GM13977 (cell line): ENCODE measurements around the gene SPR.

ENCODE experiments used
- DNase-seq: peaks from one replicate; pipeline ENCODE4 v3.0.0; 2012; ENCODE audit warnings: low spot score
- in situ Hi-C: fragments of 300-500 bp; cut with MboI; formaldehyde crosslinking; loops from one replicate; pipeline ENCODE4 v1.12.0; 2022; ENCODE audit warnings: low sequenced_read_pairs, low pct_unique_long_range_greater_than_20kb, mixed read lengths, inconsistent platforms; ENCODE audit not compliant: unreplicated experiment
- TF ChIP-seq, protein P1 (sequence below): IDR thresholded peaks from 2 replicates; pipeline ENCODE4 v1.5.1; 2012; ENCODE audit warnings: mild to moderate bottlenecking, control low read depth; ENCODE audit not compliant: insufficient read depth; ENCODE audit errors: extremely low read depth, missing control alignments

SPR gene

DNA sequence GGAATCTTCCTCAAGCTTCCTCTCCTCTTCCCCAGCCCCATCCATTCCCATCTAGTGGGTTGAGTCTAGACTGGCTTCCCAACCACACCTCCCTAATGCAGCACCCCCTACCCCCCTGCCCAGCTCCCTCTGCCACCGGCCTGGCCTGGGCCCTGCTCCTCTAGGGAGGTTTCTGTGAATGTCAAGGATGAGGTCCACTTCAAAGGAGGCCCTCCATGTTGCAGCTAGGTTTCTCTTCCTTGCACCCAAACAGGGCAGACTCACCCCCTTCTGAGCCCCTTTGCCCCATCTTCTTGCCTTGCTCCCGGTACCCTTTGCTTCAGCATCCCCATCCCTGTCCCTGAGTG, 48.4 kb downstream of the SPR start:
- TF ChIP-seq, protein P1, sequence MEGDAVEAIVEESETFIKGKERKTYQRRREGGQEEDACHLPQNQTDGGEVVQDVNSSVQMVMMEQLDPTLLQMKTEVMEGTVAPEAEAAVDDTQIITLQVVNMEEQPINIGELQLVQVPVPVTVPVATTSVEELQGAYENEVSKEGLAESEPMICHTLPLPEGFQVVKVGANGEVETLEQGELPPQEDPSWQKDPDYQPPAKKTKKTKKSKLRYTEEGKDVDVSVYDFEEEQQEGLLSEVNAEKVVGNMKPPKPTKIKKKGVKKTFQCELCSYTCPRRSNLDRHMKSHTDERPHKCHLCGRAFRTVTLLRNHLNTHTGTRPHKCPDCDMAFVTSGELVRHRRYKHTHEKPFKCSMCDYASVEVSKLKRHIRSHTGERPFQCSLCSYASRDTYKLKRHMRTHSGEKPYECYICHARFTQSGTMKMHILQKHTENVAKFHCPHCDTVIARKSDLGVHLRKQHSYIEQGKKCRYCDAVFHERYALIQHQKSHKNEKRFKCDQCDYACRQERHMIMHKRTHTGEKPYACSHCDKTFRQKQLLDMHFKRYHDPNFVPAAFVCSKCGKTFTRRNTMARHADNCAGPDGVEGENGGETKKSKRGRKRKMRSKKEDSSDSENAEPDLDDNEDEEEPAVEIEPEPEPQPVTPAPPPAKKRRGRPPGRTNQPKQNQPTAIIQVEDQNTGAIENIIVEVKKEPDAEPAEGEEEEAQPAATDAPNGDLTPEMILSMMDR: no peak
- DNase-seq: no peak
- in situ Hi-C loops: no loop called here

DNA sequence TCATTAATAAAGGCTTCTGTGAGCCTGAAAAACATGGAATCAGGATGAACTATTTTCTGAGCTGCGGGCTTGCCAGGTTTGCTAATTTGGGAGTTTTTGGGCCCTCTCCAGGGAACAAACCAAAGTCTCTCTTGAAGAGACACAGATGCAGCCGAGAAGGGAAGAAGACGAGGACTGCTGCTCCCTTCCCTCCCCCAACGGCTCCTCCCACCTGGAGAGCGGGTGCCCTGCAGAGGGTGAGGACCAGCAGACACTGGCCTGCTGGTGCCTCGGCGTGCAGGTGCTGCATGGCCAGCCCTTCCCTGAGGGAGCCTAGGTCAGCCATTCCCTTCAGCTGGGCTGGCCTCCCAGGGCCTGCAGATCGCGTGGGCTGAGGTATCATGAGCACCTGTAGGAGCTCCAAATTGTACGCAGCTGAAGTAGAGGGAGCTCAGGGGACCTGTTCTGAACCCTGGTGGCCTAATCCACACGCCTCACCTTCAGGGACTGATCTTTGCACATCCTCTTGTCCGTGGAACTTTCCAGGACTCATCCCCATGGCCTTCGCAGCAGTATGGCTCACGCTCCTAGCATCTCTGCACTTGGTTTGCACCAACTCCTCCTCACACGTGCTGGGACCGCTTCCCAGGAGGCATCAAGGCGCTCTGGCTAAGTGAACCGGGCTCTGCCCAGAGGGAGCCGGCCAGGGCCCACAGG, 49.6 kb downstream of the SPR start:
- DNase-seq: no peak
- in situ Hi-C loops: no loop called here
- TF ChIP-seq, protein P1: no peak

DNA sequence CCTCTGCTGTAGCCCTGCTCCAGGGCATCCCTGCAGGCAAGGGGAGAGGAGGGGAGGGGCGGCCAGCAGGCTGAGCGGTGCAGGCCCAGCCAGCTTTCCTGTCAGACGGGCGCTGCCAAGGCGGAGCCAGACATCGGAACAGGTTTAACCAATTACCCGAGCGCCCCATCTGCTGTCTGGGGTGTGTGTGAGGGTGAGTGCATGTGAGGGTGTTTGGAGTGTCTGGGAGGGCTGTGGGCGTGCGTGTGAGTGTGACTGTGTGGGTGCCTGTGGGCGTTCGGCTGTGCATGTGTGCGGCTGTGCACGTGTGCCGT, 50.1 kb downstream of the SPR start:
- in situ Hi-C loops: no loop called here
- TF ChIP-seq, protein P1: no peak
- no peak for DNase-seq

DNA sequence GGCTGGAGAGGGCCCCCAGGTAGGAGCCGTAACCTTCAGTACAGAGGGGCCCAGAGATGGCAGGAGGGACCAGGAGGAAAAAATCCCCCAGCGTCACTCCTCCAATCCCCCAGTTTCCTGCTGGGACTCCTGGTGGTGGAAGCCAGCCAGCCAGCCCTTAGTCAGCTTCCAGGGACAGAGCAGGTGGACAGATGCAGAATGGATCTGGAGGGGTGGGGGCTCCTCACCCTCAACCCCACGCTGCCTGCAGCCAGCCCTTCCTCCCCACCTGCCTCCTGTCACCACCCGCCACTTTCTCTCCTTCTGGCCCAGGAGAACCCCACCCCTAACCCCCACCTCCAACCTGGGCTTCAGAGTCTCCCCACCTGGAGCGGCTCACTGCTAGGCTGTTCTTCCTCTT, 51.2 kb downstream of the SPR start:
- in situ Hi-C loops: no loop called here
- TF ChIP-seq, protein P1: no peak
- DNase-seq: no peak

DNA sequence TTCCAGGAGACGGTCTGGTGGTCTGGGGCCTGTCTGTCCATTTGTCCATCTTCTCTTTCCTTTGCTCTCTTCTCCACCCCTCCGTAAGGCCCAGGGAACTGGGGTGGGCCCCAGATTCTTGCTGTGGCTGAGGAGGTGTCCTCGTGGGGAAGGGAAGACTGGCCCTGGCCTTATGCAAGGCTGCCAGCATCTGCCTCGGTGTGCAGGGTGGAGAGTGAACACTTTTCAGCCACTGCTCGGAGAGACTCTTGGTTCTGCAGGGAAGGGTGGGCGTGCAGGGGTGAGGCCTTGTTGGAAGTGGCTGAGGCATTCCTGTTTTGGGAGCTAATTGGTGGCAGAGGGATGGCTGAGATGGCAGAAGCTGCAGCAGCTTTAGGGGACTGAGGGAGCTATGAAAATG, 53.2 kb downstream of the SPR start:
- in situ Hi-C loops: no loop called here
- no peak for DNase-seq
- TF ChIP-seq, protein P1: no peak

DNA sequence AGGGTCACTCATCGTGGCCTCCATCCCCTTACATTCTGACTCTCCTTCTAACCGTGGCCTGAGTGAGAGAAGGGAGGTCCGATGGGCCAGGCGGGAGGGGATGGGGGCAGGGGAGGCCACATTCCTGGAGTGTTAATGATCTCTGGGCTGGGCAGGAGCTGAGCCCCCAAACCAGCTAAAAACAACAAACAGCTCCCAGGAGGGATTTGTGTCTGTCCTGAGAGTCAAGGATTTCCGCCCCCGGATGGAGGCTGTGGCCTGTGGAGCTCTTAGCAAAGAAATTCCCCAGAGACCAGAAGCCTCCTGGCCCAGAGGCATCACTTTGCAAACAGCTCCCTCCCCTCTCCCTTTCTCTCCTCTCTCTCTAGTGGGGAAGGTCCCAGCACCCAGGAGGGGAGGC, 53.6 kb downstream of the SPR start:
- TF ChIP-seq, protein P1: no peak
- in situ Hi-C loops: no loop called here
- DNase-seq: no peak
